SJSA1 (cell line): Measurements from ENCODE around the gene SMARCC2. TPM values are rescaled to one million over a fixed set of nuclear protein-coding genes. Genes with fewer than 3 reads are reported as not detected.

Experiments
- DNase-seq, 2 experiments: peaks; one replicate each; pipeline ENCODE4 v3.0.0-alpha.2; 2015 to 2020; ENCODE audit warnings: low spot score in 2 of 2, low read depth in 1 of 2
- H3K27ac ChIP-seq: fragments of 250-450 bp; sonication (Bioruptor Pico); 2 replicates; pipeline ENCODE4 v1.5.1; 2020; ENCODE audit warnings: mild to moderate bottlenecking, moderate library complexity
- H3K27me3 ChIP-seq: fragments of 250-450 bp; sonication (Bioruptor Pico); replicated peaks from 2 replicates; pipeline ENCODE4 v1.5.1; 2020; ENCODE audit warnings: mild to moderate bottlenecking, moderate library complexity
- H3K36me3 ChIP-seq: fragments of 250-450 bp; sonication (Bioruptor Pico); 2 replicates; pipeline ENCODE4 v1.5.1; 2020; ENCODE audit warnings: mild to moderate bottlenecking
- H3K4me1 ChIP-seq: fragments of 250-450 bp; sonication (Bioruptor Pico); replicated peaks from 2 replicates; pipeline ENCODE4 v1.6.1; 2021; ENCODE audit warnings: mild to moderate bottlenecking
- H3K4me3 ChIP-seq: fragments of 250-450 bp; sonication (Bioruptor Pico); 2 replicates; pipeline ENCODE4 v1.5.1; 2020; ENCODE audit warnings: mild to moderate bottlenecking
- H3K9me3 ChIP-seq: fragments of 250-450 bp; sonication (Bioruptor Pico); replicated peaks from 2 replicates; pipeline ENCODE4 v1.5.1; 2020; ENCODE audit warnings: mild to moderate bottlenecking
- total RNA-seq: library from RNA; depleted of rRNA; stranded (reverse); fragments of >200 nt; shearing (Covaris generic); gene quantifications from 2 replicates; pipeline ENCODE4 v1.2.3, GENCODE V29; 2014

The SMARCC2 gene
- total RNA-seq, 1 experiment from 2014 or later, result 33.4 TPM

DNA sequence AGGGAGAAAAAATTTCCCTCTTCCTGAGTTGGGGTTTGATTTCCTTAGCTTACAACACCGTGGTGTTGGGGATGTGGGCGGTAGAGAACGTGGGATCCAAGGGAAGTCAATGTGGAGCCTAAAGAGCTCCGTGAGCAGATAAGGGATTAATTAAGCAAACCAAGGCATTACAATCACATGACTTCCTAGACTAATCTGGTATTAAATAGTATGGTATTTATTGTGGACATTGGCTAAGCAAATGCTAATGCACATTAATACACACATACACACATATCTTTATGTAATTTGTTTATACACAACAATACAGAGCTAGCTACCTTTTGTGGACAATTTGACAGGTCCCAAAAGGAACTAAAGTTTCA lies 33.2 kb upstream of the SMARCC2 start:
- Histone ChIP-seq H3K27me3 (no peaks in the 10 kb centered on the region), H3K9me3 (no peaks in the 10 kb centered on the region), H3K27ac (peak overlapping the region; percentile 77), H3K4me3 (peak overlapping the region; percentile 56), H3K36me3 (no peaks in the 10 kb centered on the region; the same call in none of the 2 replicates), H3K4me1 (peaks cover 20% of the 10 kb centered on the region)
- DNase-seq, result no peak

DNA sequence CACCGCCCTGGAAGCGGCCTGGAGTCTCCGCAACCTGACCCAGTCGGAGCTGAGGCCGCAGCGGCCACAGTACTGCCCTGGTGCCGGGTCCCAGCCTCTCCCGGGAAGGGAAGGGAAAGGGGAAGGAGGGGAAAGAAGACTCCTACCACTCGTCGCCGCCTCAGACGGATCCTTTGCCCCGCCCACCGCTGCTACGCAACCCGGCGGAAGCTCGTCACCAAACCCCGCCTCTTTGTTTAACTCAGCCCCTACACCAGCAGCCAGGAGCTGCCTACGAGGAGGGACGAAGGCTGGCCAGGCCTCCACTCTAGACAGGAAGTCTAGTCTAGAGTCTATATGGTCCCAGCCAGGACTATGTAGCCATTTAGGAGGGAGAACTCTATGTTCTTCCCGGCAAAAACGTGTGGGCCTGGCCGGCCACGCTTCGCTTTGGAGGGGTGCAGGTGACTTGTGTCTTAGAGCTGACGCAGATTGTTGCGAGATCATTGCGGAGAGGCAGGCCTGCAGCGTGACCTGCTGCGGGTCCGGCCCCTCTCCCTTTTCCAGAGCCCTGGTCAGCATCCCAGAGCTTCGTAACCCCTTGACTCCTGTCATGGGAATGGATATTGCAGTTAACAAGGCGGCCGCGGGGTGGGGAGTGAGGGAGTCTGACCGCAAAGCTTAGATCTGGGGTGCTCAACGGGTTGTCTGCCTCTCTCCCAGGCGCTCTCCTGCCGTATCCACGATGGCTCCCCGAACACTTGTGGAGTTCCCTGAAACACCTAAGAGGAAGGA lies 32.7 kb upstream of the SMARCC2 start, which contains the start of gene RNF41:
TSS of gene RNF41 (minus strand) at position 166 of the 774 bp plus-strand sequence. CDS start 7,875 bp downstream, outside the sequence.
- Histone ChIP-seq H3K27ac (peak within 1 kb of the TSS; percentile 77), H3K4me1 (peaks cover 20% of the 10 kb centered on the region), H3K27me3 (no peaks in the 10 kb centered on the region), H3K9me3 (no peaks in the 10 kb centered on the region), H3K36me3 (no peaks in the 10 kb centered on the region; the same call in none of the 2 replicates), H3K4me3 (peak within 1 kb of the TSS; percentile 56)
- DNase-seq, result peak; percentile 96

- H3K9me3 ChIP-seq, result no peaks in the 10 kb centered on the region
- peak; percentile 64 to 74 for DNase-seq
- peak overlapping the region; percentile 56 for H3K4me3 ChIP-seq
- peaks cover 20% of the 10 kb centered on the region for H3K4me1 ChIP-seq
- H3K27me3 ChIP-seq, result no peaks in the 10 kb centered on the region
- H3K27ac ChIP-seq, result peak overlapping the region; percentile 77
- peaks cover 5% of the 10 kb centered on the region for H3K36me3 ChIP-seq
These were observed 32.0 kb upstream of the SMARCC2 start for GRCh38 chr12:56221232-56221756.

GRCh38 chr12:56220611-56221231 lies 31.4 kb upstream of the SMARCC2 start:
- no peaks in the 10 kb centered on the region for H3K9me3 ChIP-seq
- H3K27me3 ChIP-seq, result no peaks in the 10 kb centered on the region
- peaks cover 7% of the 10 kb centered on the region for H3K36me3 ChIP-seq
- H3K4me1 ChIP-seq, result peaks cover 20% of the 10 kb centered on the region
- peak in 1 of 2 experiments; percentile 30 for DNase-seq
- peak overlapping the region; percentile 56 for H3K4me3 ChIP-seq
- H3K27ac ChIP-seq, result peak overlapping the region; percentile 77

- no peak overlapping the region for H3K27ac ChIP-seq
- no peaks in the 10 kb centered on the region for H3K27me3 ChIP-seq
- peaks cover 12% of the 10 kb centered on the region for H3K36me3 ChIP-seq
- peaks cover 20% of the 10 kb centered on the region for H3K4me1 ChIP-seq
- H3K9me3 ChIP-seq, result no peaks in the 10 kb centered on the region
- no peak overlapping the region for H3K4me3 ChIP-seq
- no peak for DNase-seq
These were observed 30.6 kb upstream of the SMARCC2 start for GRCh38 chr12:56219840-56220239.

DNA sequence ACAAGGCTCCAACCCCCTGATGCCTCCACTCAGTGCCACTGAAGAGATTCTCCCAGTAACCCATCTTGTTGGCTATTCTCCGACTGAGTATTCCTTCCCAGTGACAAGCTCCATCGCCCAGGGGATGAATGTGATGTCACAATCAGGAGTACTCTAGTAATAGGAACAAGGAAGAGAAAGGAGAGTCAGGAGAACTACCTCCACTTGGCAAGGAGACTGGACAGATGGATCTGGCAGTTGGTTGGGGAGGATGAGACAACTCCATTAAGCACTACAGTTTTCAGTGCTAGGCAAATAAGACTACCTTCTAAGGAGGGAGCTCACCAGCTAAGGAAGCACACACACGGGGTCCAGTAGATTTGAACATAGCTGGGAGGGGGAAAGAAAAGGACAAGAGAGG lies 27.2 kb upstream of the SMARCC2 start:
- H3K36me3 ChIP-seq, result peaks cover 44% of the 10 kb centered on the region
- H3K27ac ChIP-seq, result no peak overlapping the region
- no peak overlapping the region for H3K4me3 ChIP-seq
- no peaks in the 10 kb centered on the region for H3K9me3 ChIP-seq
- no peaks in the 10 kb centered on the region for H3K27me3 ChIP-seq
- H3K4me1 ChIP-seq, result peaks cover 9% of the 10 kb centered on the region
- no peak for DNase-seq

DNA sequence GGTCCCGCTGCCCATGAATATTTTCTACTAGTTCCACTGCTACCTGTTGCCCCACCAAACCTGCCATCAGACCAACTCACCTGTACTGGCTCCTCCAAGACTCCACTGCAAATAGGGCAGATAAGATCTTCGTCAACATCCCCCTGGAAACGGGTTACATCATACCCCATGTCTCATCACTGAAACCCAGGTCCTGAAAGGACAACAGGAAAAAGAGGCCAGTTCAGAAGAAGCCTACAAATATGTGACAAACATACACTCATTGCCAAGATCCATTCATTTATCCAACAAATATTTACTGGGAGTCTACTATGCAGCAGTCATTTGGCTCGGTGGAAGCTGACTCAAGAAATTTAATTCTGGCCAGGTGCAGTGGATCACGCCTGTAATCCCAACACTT lies 24.6 kb upstream of the SMARCC2 start:
- H3K36me3 ChIP-seq, result peaks cover 63% of the 10 kb centered on the region

DNA sequence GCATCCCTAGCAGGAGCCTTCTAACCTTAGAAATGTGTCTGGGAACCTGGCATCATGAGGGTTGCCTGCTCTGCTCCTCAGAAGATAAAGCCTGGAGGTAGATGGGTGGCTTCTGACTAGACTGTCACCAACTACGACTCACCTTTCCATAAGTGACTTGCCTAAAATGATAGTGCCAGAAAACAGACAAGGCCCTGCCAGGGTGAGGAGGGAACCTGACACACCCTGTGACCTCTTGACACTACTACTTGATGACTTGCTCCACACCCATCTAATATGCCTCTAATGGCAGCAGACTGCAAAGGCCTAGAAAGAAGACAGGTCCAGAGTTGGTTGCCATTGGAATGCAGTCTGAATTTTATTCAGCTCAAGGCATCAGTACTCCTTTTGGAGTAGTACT lies 23.1 kb upstream of the SMARCC2 start:
- Histone ChIP-seq H3K27me3 (no peaks in the 10 kb centered on the region), H3K9me3 (no peaks in the 10 kb centered on the region)

More for the DNA sequence above, 24.6 kb upstream of the SMARCC2 start:
- no peaks in the 10 kb centered on the region for H3K9me3 ChIP-seq
- no peak for DNase-seq
- H3K4me1 ChIP-seq, result no peaks in the 10 kb centered on the region
- no peaks in the 10 kb centered on the region for H3K27me3 ChIP-seq
- H3K4me3 ChIP-seq, result no peak overlapping the region
- no peak overlapping the region for H3K27ac ChIP-seq

GRCh38 chr12:56208006-56208405 lies 18.7 kb upstream of the SMARCC2 start:
- peaks cover 75% of the 10 kb centered on the region for H3K36me3 ChIP-seq
- no peak overlapping the region for H3K4me3 ChIP-seq
- no peaks in the 10 kb centered on the region for H3K9me3 ChIP-seq
- peaks cover 12% of the 10 kb centered on the region; the same call in 1 of the 2 replicates for H3K4me1 ChIP-seq
- DNase-seq, result no peak
- H3K27ac ChIP-seq, result no peak overlapping the region
- no peaks in the 10 kb centered on the region for H3K27me3 ChIP-seq

More for the DNA sequence above, 23.1 kb upstream of the SMARCC2 start:
- DNase-seq, result no peak
- 0 out of 2 replicates have a peak, but pooled peaks cover under 1% of the 10 kb centered on the region for H3K4me1 ChIP-seq
- H3K36me3 ChIP-seq, result peaks cover 73% of the 10 kb centered on the region
- no peak overlapping the region for H3K4me3 ChIP-seq
- no peak overlapping the region for H3K27ac ChIP-seq

DNA sequence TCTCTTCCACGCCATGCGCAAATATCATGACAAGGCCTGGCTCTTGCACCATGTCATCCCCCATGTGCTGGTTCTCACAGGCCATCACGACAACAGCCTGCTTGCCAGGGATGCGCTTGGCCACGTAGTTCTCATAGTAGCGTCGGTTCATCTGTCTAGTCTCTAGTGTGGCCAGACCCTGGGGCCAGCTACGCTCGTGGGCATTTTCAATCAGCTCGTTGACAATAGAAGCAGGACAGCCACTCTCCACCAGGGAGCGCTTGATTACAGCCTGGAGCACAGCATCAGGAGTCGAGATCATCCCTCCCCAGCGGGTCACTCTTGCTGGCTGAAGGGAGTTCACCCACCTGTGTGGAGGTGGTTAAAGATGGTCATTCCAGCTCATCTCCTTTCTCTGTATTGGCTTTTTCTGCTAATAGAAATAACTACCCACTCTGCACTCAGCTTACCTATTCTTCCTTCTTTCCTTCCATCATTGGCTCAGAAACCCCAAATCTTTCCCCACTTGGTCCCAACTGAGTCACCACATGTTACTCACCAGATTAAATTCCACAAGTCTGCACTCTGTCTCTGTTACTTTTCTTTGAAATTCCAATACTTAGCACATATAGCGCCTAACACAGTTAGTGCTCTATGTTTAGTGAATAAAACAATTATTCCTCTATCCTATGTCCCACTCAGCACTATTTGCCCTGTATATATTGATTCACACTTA lies 17.3 kb upstream of the SMARCC2 start:
- Histone ChIP-seq H3K9me3 (no peaks in the 10 kb centered on the region), H3K27ac (no peak overlapping the region), H3K27me3 (no peaks in the 10 kb centered on the region), H3K4me3 (no peak overlapping the region), H3K36me3 (peaks cover 61% of the 10 kb centered on the region), H3K4me1 (peaks cover 12% of the 10 kb centered on the region; the same call in 1 of the 2 replicates)
- peak in 1 of 2 experiments; percentile 62 for DNase-seq

- H3K36me3 ChIP-seq, result peaks cover 52% of the 10 kb centered on the region
- H3K27ac ChIP-seq, result no peak overlapping the region
- no peaks in the 10 kb centered on the region for H3K27me3 ChIP-seq
- no peak overlapping the region for H3K4me3 ChIP-seq
- DNase-seq, result no peak
- peaks cover 12% of the 10 kb centered on the region; the same call in 1 of the 2 replicates for H3K4me1 ChIP-seq
- no peaks in the 10 kb centered on the region for H3K9me3 ChIP-seq
These were observed 16.2 kb upstream of the SMARCC2 start for GRCh38 chr12:56205445-56205844.

DNA sequence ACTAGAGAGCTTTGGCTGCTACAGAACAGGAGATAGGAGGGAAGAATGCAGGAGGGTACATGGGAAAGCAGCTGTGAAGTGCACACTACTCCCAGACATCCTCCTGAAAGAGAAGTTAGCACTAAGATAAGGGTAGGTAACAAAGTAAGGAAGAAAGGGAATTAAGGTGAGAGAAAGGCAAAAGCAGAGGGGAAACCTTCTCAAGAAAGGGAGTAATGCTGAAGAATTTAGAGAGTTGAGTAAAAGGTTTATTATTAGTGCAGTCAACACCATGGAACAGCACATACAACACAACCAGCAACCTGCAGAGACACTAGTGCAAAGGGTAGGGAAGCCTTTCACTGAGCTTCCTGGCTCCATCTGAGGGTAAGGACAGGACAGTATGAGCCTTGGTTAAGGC lies 15.0 kb upstream of the SMARCC2 start:
- no peaks in the 10 kb centered on the region for H3K27me3 ChIP-seq
- no peak overlapping the region for H3K4me3 ChIP-seq
- no peak for DNase-seq
- peaks cover 12% of the 10 kb centered on the region; the same call in 1 of the 2 replicates for H3K4me1 ChIP-seq
- no peak overlapping the region for H3K27ac ChIP-seq
- H3K9me3 ChIP-seq, result no peaks in the 10 kb centered on the region
- H3K36me3 ChIP-seq, result peaks cover 41% of the 10 kb centered on the region

- Histone ChIP-seq H3K36me3 (peaks cover 36% of the 10 kb centered on the region), H3K9me3 (no peaks in the 10 kb centered on the region), H3K4me3 (no peak overlapping the region), H3K27me3 (no peaks in the 10 kb centered on the region), H3K27ac (no peak overlapping the region), H3K4me1 (peaks cover 23% of the 10 kb centered on the region)
- DNase-seq, result no peak
These were observed 13.6 kb upstream of the SMARCC2 start for GRCh38 chr12:56202838-56203237.
